GM23248 (cell line): ENCODE data around the gene SLC5A11. TPM values are rescaled to one million over a fixed set of nuclear protein-coding genes. Genes with fewer than 3 reads are reported as not detected.

Experiments used
- DNase-seq: peaks from one replicate; pipeline ENCODE4 v3.0.0-alpha.2; 2015
- H2AFZ ChIP-seq: fragments of 200-600 bp; sonication (generic); 2 replicates; pipeline ENCODE4 v1.6.1; 2016; ENCODE audit warnings: antibody characterized with exemption
- H3F3A ChIP-seq: fragments of 200-600 bp; sonication (generic); 2 replicates; pipeline ENCODE4 v1.6.1; 2016; ENCODE audit warnings: mild to moderate bottlenecking, antibody characterized with exemption, mixed run types; ENCODE audit not compliant: insufficient read depth
- H3K27ac ChIP-seq: fragments of 200-600 bp; sonication (generic); 2 replicates; pipeline ENCODE4 v1.5.1; 2016; ENCODE audit warnings: mild to moderate bottlenecking
- H3K27me3 ChIP-seq: fragments of 200-600 bp; sonication (generic); replicated peaks from 2 replicates; pipeline ENCODE4 v1.6.1; 2016; ENCODE audit warnings: mild to moderate bottlenecking; ENCODE audit not compliant: insufficient read depth
- H3K36me3 ChIP-seq: fragments of 200-600 bp; sonication (generic); 2 replicates; pipeline ENCODE4 v1.6.1; 2016; ENCODE audit warnings: low read depth, mild to moderate bottlenecking
- H3K4me1 ChIP-seq: fragments of 200-600 bp; sonication (generic); 2 replicates; pipeline ENCODE4 v1.6.1; 2016; ENCODE audit warnings: mild to moderate bottlenecking; ENCODE audit not compliant: insufficient read depth
- H3K4me2 ChIP-seq: fragments of 200-600 bp; sonication (generic); one replicate; pipeline ENCODE4 v1.6.1; 2016; ENCODE audit warnings: mild to moderate bottlenecking; ENCODE audit not compliant: unreplicated experiment
- H3K4me3 ChIP-seq: fragments of 200-600 bp; sonication (generic); 2 replicates; pipeline ENCODE4 v1.5.1; 2016; ENCODE audit warnings: mild to moderate bottlenecking
- H3K79me2 ChIP-seq: fragments of 200-600 bp; sonication (generic); 2 replicates; pipeline ENCODE4 v1.6.1; 2016; ENCODE audit warnings: mild to moderate bottlenecking; ENCODE audit not compliant: insufficient read depth
- H3K9ac ChIP-seq: fragments of 200-600 bp; sonication (generic); 2 replicates; pipeline ENCODE4 v1.6.1; 2016; ENCODE audit warnings: mild to moderate bottlenecking
- H3K9me2 ChIP-seq: fragments of 200-600 bp; sonication (generic); 2 replicates; pipeline ENCODE4 v1.6.1; 2016; ENCODE audit warnings: mixed run types, mild to moderate bottlenecking, moderate library complexity; ENCODE audit not compliant: insufficient read depth
- H3K9me3 ChIP-seq: fragments of 200-600 bp; sonication (generic); one replicate; pipeline ENCODE4 v1.6.1; 2017; ENCODE audit warnings: low read depth
- H4K20me1 ChIP-seq: fragments of 200-600 bp; sonication (generic); 2 replicates; pipeline ENCODE4 v1.6.0; 2016; ENCODE audit not compliant: insufficient read depth
- EZH2 ChIP-seq: fragments of 200-600 bp; sonication (generic); IDR thresholded peaks from 2 replicates; pipeline ENCODE4 v1.6.1; 2018; ENCODE audit warnings: antibody characterized with exemption, mild to moderate bottlenecking; ENCODE audit not compliant: insufficient read depth, poor library complexity, severe bottlenecking
- EZH2phosphoT487 ChIP-seq: fragments of 200-600 bp; sonication (generic); IDR thresholded peaks from 2 replicates; pipeline ENCODE4 v1.6.1; 2018; ENCODE audit warnings: antibody characterized with exemption, moderate library complexity, mild to moderate bottlenecking, low read depth; ENCODE audit not compliant: insufficient read depth
- WGBS, 2 experiments: methylation state at CpG; one replicate each; pipeline ENCODE4 v1.1.6; 2015 to 2017; ENCODE audit warnings: low lambda C conversion rate in 2 of 2, low coverage in 1 of 2; ENCODE audit errors: missing lambda C conversion rate in 2 of 2; 5-methylcytosine and 5-hydroxymethylcytosine counted together
- in situ Hi-C: fragments of 300-500 bp; cut with MboI; formaldehyde crosslinking; loops from 2 replicates; pipeline ENCODE4 v1.15.0; 2020
- polyA plus RNA-seq: library from polyadenylated mRNA; unstranded; fragments of >200 nt; fragmentation: Nextera tagmentation; extraction: Ambion mirVana; gene quantifications from 2 replicates; pipeline ENCODE4 v1.2.1, GENCODE V29; 2016
- total RNA-seq: library from RNA; depleted of rRNA; stranded (reverse); fragments of >200 nt; shearing (Covaris generic); gene quantifications from 2 replicates; pipeline ENCODE4 v1.2.3, GENCODE V29; 2014

Gene SLC5A11
- total and polyA plus RNA-seq, 2 experiments from 2014 or later = not detected

GRCh38 chr16:24863582-24864437 is 18.0 kb downstream of the SLC5A11 start:
- H3K4me3 ChIP-seq = no peak overlapping the region
- H3K27ac ChIP-seq = no peak overlapping the region
- H3K79me2 ChIP-seq = no peaks in the 10 kb centered on the region
- no peaks in the 10 kb centered on the region for H3K9me3 ChIP-seq
- in situ Hi-C loops = no loop called here
- no peak overlapping the region for H3K4me2 ChIP-seq
- no peak overlapping the region for H3K9ac ChIP-seq
- no peaks in the 10 kb centered on the region for H4K20me1 ChIP-seq
- DNase-seq = no peak
- no peak overlapping the region for H2AFZ ChIP-seq
- 61 to 65% methylated on average over 3 of the region's 3 CpGs for WGBS, 2 experiments
- H3K4me1 ChIP-seq = no peaks in the 10 kb centered on the region
- no peaks in the 10 kb centered on the region for H3K27me3 ChIP-seq
- H3K9me2 ChIP-seq = no peaks in the 10 kb centered on the region
- no peaks in the 10 kb centered on the region for H3K36me3 ChIP-seq
- no peak for TF ChIP-seq EZH2phosphoT487
- H3F3A ChIP-seq = no peaks in the 10 kb centered on the region

GRCh38 chr16:24869033-24869432 is 23.3 kb downstream of the SLC5A11 start:
- in situ Hi-C loops = no loop called here
- H3K4me3 ChIP-seq = no peak overlapping the region
- H3K9ac ChIP-seq = no peak overlapping the region
- no peaks in the 10 kb centered on the region for H3K4me1 ChIP-seq
- no peaks in the 10 kb centered on the region for H3F3A ChIP-seq
- H3K27me3 ChIP-seq = no peaks in the 10 kb centered on the region; the same call in 1 of the 2 replicates
- 62 to 76% methylated on average over 8 of the region's 8 CpGs for WGBS, 2 experiments
- H3K4me2 ChIP-seq = no peak overlapping the region
- H4K20me1 ChIP-seq = no peaks in the 10 kb centered on the region
- H2AFZ ChIP-seq = no peak overlapping the region
- H3K27ac ChIP-seq = no peak overlapping the region
- no peaks in the 10 kb centered on the region for H3K9me2 ChIP-seq
- no peaks in the 10 kb centered on the region for H3K36me3 ChIP-seq
- TF ChIP-seq EZH2 (no peak), EZH2phosphoT487 (no peak)
- H3K9me3 ChIP-seq = no peaks in the 10 kb centered on the region
- no peak for DNase-seq
- no peaks in the 10 kb centered on the region for H3K79me2 ChIP-seq

- Histone ChIP-seq H3K4me2 (no peak overlapping the region), H3K9me3 (no peaks in the 10 kb centered on the region), H3K79me2 (no peaks in the 10 kb centered on the region), H3K4me3 (no peak overlapping the region), H4K20me1 (no peaks in the 10 kb centered on the region), H3K4me1 (no peaks in the 10 kb centered on the region), H3K27me3 (no peaks in the 10 kb centered on the region; the same call in 1 of the 2 replicates), H3K9ac (no peak overlapping the region), H2AFZ (no peak overlapping the region), H3K9me2 (no peaks in the 10 kb centered on the region), H3F3A (no peaks in the 10 kb centered on the region), H3K36me3 (no peaks in the 10 kb centered on the region), H3K27ac (no peak overlapping the region)
- no peak for DNase-seq
- 75 to 86% methylated on average over 5 of the region's 5 CpGs for WGBS, 2 experiments
- in situ Hi-C loops = no loop called here
- TF ChIP-seq EZH2 = no peak
- no peak for TF ChIP-seq EZH2phosphoT487
Observed at GRCh38 chr16:24871891-24872290, 26.1 kb downstream of the SLC5A11 start.

- Histone ChIP-seq H3F3A (no peaks in the 10 kb centered on the region), H3K4me3 (no peak overlapping the region), H3K4me1 (no peaks in the 10 kb centered on the region), H3K4me2 (no peak overlapping the region), H3K27ac (no peak overlapping the region), H2AFZ (no peak overlapping the region), H3K36me3 (no peaks in the 10 kb centered on the region), H3K79me2 (no peaks in the 10 kb centered on the region), H3K27me3 (no peaks in the 10 kb centered on the region; the same call in 1 of the 2 replicates), H4K20me1 (no peaks in the 10 kb centered on the region), H3K9me3 (no peaks in the 10 kb centered on the region), H3K9me2 (no peaks in the 10 kb centered on the region), H3K9ac (no peak overlapping the region)
- no peak for DNase-seq
- TF ChIP-seq EZH2 = no peak
- TF ChIP-seq EZH2phosphoT487 = no peak
- WGBS, 2 experiments = 44 to 56% methylated on average over 2 of the region's 2 CpGs
- in situ Hi-C loops = no loop called here
Observed at GRCh38 chr16:24873028-24873427, 27.3 kb downstream of the SLC5A11 start.
